Neutrophil (primary cell): Measurements from ENCODE around the gene GPR158.

ENCODE experiments used
- H3K27ac ChIP-seq: fragments of 200-600 bp; sonication (generic); 2 replicates; pipeline ENCODE4 v1.5.1; 2016; ENCODE audit warnings: mild to moderate bottlenecking, moderate library complexity
- H3K27me3 ChIP-seq: fragments of 200-600 bp; sonication (generic); 2 replicates; pipeline ENCODE4 v1.6.0; 2016; ENCODE audit warnings: mild to moderate bottlenecking
- H3K36me3 ChIP-seq: fragments of 200-600 bp; sonication (generic); 2 replicates; pipeline ENCODE4 v1.5.1; 2017
- H3K4me1 ChIP-seq, 2 experiments: fragments of 200-600 bp in 1 of 2; sonication (generic) in 1 of 2; 1 replicate in 1 of 2; 2 replicates in 1 of 2; pipeline versions ENCODE4 v1.5.1 to v1.6.1; 2013 to 2016; ENCODE audit warnings: low read depth in 1 of 2, low read length in 1 of 2, mild to moderate bottlenecking in 1 of 2, moderate library complexity in 1 of 2; ENCODE audit not compliant: control insufficient read depth in 1 of 2, insufficient read depth in 1 of 2
- H3K4me3 ChIP-seq, 2 experiments: fragments of 200-600 bp in 1 of 2; sonication (generic) in 1 of 2; 1 replicate in 1 of 2; 2 replicates in 1 of 2; pipeline ENCODE4 v1.5.1; 2013 to 2016; ENCODE audit warnings: low read depth in 1 of 2, low read length in 1 of 2, mild to moderate bottlenecking in 1 of 2, moderate library complexity in 1 of 2
- H3K9me3 ChIP-seq: fragments of 200-600 bp; sonication (generic); 2 replicates; pipeline ENCODE4 v1.5.1; 2016
- TF ChIP-seq, protein P1 (sequence below): fragments of 200-600 bp; sonication (generic); IDR thresholded peaks from 2 replicates; pipeline ENCODE4 v1.5.1; 2016; ENCODE audit warnings: antibody characterized with exemption

The GPR158 gene

DNA sequence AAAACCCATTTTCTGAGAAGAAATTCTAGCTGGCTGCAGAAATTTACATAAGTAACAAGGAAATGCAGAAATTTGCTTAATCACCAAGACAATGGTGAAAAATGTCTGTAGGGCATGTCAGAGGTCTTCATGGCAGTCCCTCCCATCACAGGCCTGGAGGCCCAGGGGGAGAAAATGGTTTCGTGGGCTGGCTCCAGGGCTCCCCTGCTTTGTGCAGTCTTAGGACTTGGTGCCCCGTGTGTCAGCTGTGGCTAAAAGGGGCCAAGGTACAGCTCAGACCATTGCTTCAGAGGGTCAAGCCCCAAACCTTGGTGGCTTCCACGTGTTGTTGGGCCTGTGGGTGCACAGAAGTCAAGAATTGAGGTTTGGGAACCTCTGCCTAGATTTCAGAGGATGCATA, 215.9 kb downstream of the GPR158 start:
- Histone ChIP-seq H3K27me3 (no peaks in the 10 kb centered on the region), H3K4me1 (no peaks in the 10 kb centered on the region), H3K9me3 (no peaks in the 10 kb centered on the region), H3K27ac (no peak overlapping the region), H3K36me3 (no peaks in the 10 kb centered on the region), H3K4me3 (no peak overlapping the region)
- TF ChIP-seq, protein P1, sequence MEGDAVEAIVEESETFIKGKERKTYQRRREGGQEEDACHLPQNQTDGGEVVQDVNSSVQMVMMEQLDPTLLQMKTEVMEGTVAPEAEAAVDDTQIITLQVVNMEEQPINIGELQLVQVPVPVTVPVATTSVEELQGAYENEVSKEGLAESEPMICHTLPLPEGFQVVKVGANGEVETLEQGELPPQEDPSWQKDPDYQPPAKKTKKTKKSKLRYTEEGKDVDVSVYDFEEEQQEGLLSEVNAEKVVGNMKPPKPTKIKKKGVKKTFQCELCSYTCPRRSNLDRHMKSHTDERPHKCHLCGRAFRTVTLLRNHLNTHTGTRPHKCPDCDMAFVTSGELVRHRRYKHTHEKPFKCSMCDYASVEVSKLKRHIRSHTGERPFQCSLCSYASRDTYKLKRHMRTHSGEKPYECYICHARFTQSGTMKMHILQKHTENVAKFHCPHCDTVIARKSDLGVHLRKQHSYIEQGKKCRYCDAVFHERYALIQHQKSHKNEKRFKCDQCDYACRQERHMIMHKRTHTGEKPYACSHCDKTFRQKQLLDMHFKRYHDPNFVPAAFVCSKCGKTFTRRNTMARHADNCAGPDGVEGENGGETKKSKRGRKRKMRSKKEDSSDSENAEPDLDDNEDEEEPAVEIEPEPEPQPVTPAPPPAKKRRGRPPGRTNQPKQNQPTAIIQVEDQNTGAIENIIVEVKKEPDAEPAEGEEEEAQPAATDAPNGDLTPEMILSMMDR: no peak

DNA sequence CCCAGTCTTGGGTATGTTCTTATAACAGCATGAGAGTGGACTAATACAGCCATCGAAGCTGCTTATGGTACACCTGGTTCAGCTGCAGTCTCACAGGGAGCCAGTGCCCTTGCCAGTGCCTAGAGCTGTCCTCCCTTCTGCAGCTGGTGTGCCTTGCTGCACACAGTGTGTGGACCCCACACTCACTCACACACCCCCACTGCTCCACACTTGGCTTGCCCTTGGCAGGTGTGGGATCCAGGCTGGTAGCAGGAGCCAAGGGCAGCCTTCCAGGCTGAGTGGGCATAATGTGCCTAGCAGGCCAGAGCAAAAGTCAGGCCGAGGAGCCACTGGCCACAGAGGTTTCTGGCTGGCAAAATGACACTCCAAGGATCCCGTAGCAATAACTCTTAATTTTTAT, 217.3 kb downstream of the GPR158 start:
- no peaks in the 10 kb centered on the region for H3K27me3 ChIP-seq
- H3K4me1 ChIP-seq: no peaks in the 10 kb centered on the region
- H3K9me3 ChIP-seq: no peaks in the 10 kb centered on the region
- no peak overlapping the region for H3K27ac ChIP-seq
- TF ChIP-seq, protein P1: no peak
- H3K36me3 ChIP-seq: no peaks in the 10 kb centered on the region
- no peak overlapping the region for H3K4me3 ChIP-seq

DNA sequence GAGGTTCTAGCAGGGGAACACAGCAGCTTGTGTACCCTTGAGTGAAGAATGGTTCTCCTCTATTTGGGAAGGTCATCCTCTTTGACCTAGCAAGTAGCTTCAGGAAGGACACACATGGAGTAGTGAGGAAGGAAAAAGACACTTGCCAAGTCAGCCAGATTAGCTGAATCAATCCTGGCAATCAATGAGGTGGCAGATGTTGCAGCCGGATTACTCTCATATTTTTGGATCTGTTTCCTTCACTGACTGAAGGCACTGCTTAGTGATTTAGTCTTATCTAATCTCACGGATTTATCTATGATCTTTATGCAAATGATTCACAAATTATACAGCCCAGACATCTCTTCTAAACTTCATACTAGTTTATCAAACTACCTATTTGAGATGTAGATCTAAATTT, 218.8 kb downstream of the GPR158 start:
- no peaks in the 10 kb centered on the region for H3K27me3 ChIP-seq
- H3K9me3 ChIP-seq: no peaks in the 10 kb centered on the region
- TF ChIP-seq, protein P1: no peak
- no peaks in the 10 kb centered on the region for H3K4me1 ChIP-seq
- no peaks in the 10 kb centered on the region for H3K36me3 ChIP-seq
- no peak overlapping the region for H3K27ac ChIP-seq
- no peak overlapping the region for H3K4me3 ChIP-seq

DNA sequence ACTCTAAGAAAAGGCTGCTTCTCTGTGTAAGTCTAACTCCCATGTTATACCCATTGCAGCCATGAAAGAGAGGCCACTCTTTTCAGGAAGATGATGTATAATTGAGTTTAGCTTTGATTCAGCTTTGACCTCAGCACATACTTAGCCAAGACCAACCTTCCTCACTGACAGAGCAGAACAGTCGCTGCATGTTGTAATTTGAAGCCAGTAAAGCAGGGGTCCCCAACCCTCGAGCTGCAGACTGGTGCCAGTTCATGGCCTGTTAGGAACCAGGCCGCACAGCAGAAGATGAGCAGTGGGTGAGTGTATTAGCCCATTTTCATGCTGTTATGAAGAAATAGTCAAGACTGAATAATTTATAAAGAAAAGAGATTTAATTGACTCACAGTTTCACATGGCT, 223.9 kb downstream of the GPR158 start:
- H3K4me1 ChIP-seq: no peaks in the 10 kb centered on the region
- no peaks in the 10 kb centered on the region for H3K27me3 ChIP-seq
- no peaks in the 10 kb centered on the region for H3K36me3 ChIP-seq
- no peaks in the 10 kb centered on the region for H3K9me3 ChIP-seq
- H3K27ac ChIP-seq: no peak overlapping the region
- TF ChIP-seq, protein P1: no peak
- H3K4me3 ChIP-seq: no peak overlapping the region

DNA sequence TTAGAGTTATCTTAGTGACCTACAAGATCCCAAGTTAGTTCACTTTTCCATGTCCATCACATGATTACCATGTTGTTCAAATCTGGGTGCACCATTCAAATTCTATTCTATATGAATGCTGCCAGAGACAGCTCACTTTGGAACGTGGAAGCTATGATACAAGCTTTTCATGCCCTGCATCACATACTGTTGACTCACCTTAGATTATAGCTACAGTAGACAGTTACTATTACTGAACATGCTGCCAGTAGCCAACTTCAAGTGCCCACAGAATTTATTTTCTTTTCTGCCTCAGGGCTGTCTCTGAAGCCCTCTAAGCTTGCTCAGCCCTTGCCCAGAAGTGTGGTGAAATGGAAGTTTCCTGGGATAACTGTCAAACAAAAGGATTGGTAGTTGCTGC, 231.1 kb downstream of the GPR158 start:
- Histone ChIP-seq H3K4me1 (no peaks in the 10 kb centered on the region), H3K4me3 (no peak overlapping the region), H3K36me3 (no peaks in the 10 kb centered on the region), H3K27me3 (no peaks in the 10 kb centered on the region), H3K9me3 (no peaks in the 10 kb centered on the region), H3K27ac (no peak overlapping the region)
- TF ChIP-seq, protein P1: no peak

DNA sequence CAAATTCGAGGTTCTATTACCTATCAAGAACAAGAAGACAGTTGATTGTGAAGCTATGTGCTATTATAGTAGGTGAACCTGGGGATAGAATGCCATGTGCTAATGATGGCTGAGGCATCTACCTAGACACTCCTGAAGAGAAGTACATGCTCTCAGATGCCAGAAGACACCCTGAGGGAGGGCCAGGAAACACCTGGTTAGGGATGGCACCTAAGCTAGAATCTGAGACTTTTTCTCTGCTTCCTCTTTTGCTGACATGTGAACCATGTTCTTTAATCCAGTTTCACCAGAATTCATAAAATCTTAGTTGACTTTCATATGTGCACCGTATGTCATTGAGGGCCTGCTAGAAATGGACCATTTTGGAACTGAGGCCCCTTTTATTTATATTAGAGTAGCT, 242.8 kb downstream of the GPR158 start:
- H3K4me3 ChIP-seq: no peak overlapping the region
- no peaks in the 10 kb centered on the region for H3K4me1 ChIP-seq
- no peak overlapping the region for H3K27ac ChIP-seq
- H3K36me3 ChIP-seq: no peaks in the 10 kb centered on the region
- H3K27me3 ChIP-seq: no peaks in the 10 kb centered on the region
- TF ChIP-seq, protein P1: no peak
- no peaks in the 10 kb centered on the region for H3K9me3 ChIP-seq
